SU-DHL-6 (cell line): Measurements from ENCODE around the gene COL25A1.

Experiments used
- H2AFZ ChIP-seq: fragments of 200-600 bp; sonication (generic); 2 replicates; pipeline ENCODE4 v1.6.1; 2014; ENCODE audit warnings: low read depth, mild to moderate bottlenecking, moderate library complexity, mixed read lengths, antibody characterized with exemption, low read length; ENCODE audit not compliant: severe bottlenecking
- H3F3A ChIP-seq: fragments of 200-600 bp; shearing (Covaris generic); 2 replicates; pipeline ENCODE4 v1.6.0; 2016; ENCODE audit warnings: antibody characterized with exemption, mild to moderate bottlenecking; ENCODE audit not compliant: insufficient read depth
- H3K27ac ChIP-seq: fragments of 200-600 bp; sonication (generic); 2 replicates; pipeline ENCODE4 v1.5.1; 2016; ENCODE audit warnings: low read depth, mild to moderate bottlenecking, low read length, moderate library complexity, mixed read lengths
- H3K27me3 ChIP-seq: fragments of 200-600 bp; sonication (generic), shearing (Covaris generic); 2 replicates; pipeline ENCODE4 v1.6.0; 2014; ENCODE audit warnings: mild to moderate bottlenecking, low read length
- H3K36me3 ChIP-seq: fragments of 200-600 bp; sonication (generic); 2 replicates; pipeline ENCODE4 v1.6.1; 2014; ENCODE audit warnings: mild to moderate bottlenecking, low read length, mixed read lengths
- H3K4me2 ChIP-seq: fragments of 300-600, 200-600 bp; shearing (Covaris generic), sonication (generic); 2 replicates; pipeline ENCODE4 v1.6.0; 2014; ENCODE audit warnings: low read length, low read depth, mild to moderate bottlenecking; ENCODE audit not compliant: poor library complexity, severe bottlenecking
- H3K4me3 ChIP-seq: fragments of 200-600 bp; sonication (generic); 2 replicates; pipeline ENCODE4 v1.5.1; 2014; ENCODE audit warnings: antibody characterized with exemption, low read length, mild to moderate bottlenecking, mixed read lengths; ENCODE audit not compliant: insufficient read depth, poor library complexity, severe bottlenecking
- H3K79me2 ChIP-seq: fragments of 200-600 bp; sonication (generic); 2 replicates; pipeline ENCODE4 v1.6.1; 2014; ENCODE audit warnings: mild to moderate bottlenecking, low read length, moderate library complexity; ENCODE audit not compliant: insufficient read depth
- H3K9ac ChIP-seq: fragments of 200-600 bp; sonication (generic); 2 replicates; pipeline ENCODE4 v1.7.0; 2014; ENCODE audit warnings: mild to moderate bottlenecking, low read length
- H3K9me2 ChIP-seq: fragments of 200-600 bp; sonication (generic); replicated peaks from 2 replicates; pipeline ENCODE4 v1.6.1; 2014; ENCODE audit warnings: low read length; ENCODE audit not compliant: insufficient read depth
- H3K9me3 ChIP-seq: fragments of 200-600 bp; sonication (generic); 2 replicates; pipeline ENCODE4 v1.6.1; 2014; ENCODE audit warnings: low read length, mixed read lengths; ENCODE audit not compliant: insufficient read depth
- H4K20me1 ChIP-seq: fragments of 200-600 bp; sonication (generic); 2 replicates; pipeline ENCODE4 v1.6.1; 2014; ENCODE audit warnings: low read depth, mild to moderate bottlenecking, antibody characterized with exemption, low read length, moderate library complexity, mixed read lengths
- CTCF ChIP-seq: fragments of 200-600 bp; sonication (generic); IDR thresholded peaks from one replicate; pipeline ENCODE4 v1.5.1; 2017; ENCODE audit warnings: antibody characterized with exemption, mild to moderate bottlenecking, low read length, moderate library complexity; ENCODE audit not compliant: insufficient read depth, poor library complexity, severe bottlenecking
- EZH2phosphoT487 ChIP-seq: fragments of 200-600 bp; sonication (generic), shearing (Covaris generic); conservative IDR thresholded peaks from 2 replicates; pipeline ENCODE4 v1.6.1; 2018; ENCODE audit warnings: mild to moderate bottlenecking, antibody characterized with exemption, low read length, moderate library complexity, mixed read lengths

COL25A1 gene

GRCh38 chr4:108783665-108784463 lies 518.6 kb downstream of the COL25A1 start:
- no peaks in the 10 kb centered on the region for H3K36me3 ChIP-seq
- H3K9ac ChIP-seq = no peak overlapping the region
- H3K9me2 ChIP-seq = no peaks in the 10 kb centered on the region
- no peaks in the 10 kb centered on the region for H3F3A ChIP-seq
- TF ChIP-seq CTCF = no peak
- TF ChIP-seq EZH2phosphoT487 = no peak
- no peak overlapping the region for H2AFZ ChIP-seq
- H3K79me2 ChIP-seq = no peaks in the 10 kb centered on the region
- no peaks in the 10 kb centered on the region for H3K9me3 ChIP-seq
- H3K27me3 ChIP-seq = no peaks in the 10 kb centered on the region
- no peak overlapping the region for H3K27ac ChIP-seq
- no peaks in the 10 kb centered on the region for H4K20me1 ChIP-seq
- H3K4me2 ChIP-seq = no peak overlapping the region
- no peak overlapping the region for H3K4me3 ChIP-seq

GRCh38 chr4:108779958-108780357 lies 522.5 kb downstream of the COL25A1 start:
- Histone ChIP-seq H3K4me3 (no peak overlapping the region), H3K9ac (no peak overlapping the region), H3K36me3 (no peaks in the 10 kb centered on the region), H3K4me2 (no peak overlapping the region), H3K9me2 (no peaks in the 10 kb centered on the region), H4K20me1 (no peaks in the 10 kb centered on the region), H3K9me3 (no peaks in the 10 kb centered on the region), H3K27ac (no peak overlapping the region), H3K27me3 (no peaks in the 10 kb centered on the region), H3F3A (no peaks in the 10 kb centered on the region), H2AFZ (no peak overlapping the region), H3K79me2 (no peaks in the 10 kb centered on the region)
- TF ChIP-seq CTCF = no peak
- TF ChIP-seq EZH2phosphoT487 = no peak

GRCh38 chr4:108777388-108777787 lies 525.1 kb downstream of the COL25A1 start:
- H2AFZ ChIP-seq = no peak overlapping the region
- H3K27me3 ChIP-seq = no peaks in the 10 kb centered on the region
- H3K9me3 ChIP-seq = no peaks in the 10 kb centered on the region
- H3K27ac ChIP-seq = no peak overlapping the region
- no peaks in the 10 kb centered on the region for H3K36me3 ChIP-seq
- no peaks in the 10 kb centered on the region for H4K20me1 ChIP-seq
- H3K9ac ChIP-seq = no peak overlapping the region
- TF ChIP-seq EZH2phosphoT487 = no peak
- no peak for TF ChIP-seq CTCF
- H3K9me2 ChIP-seq = no peaks in the 10 kb centered on the region
- H3K4me2 ChIP-seq = no peak overlapping the region
- no peaks in the 10 kb centered on the region for H3F3A ChIP-seq
- H3K79me2 ChIP-seq = no peaks in the 10 kb centered on the region
- no peak overlapping the region for H3K4me3 ChIP-seq
